Ascending aorta (tissue), 2 donors: ENCODE data around the gene ITGBL1. TPM values are rescaled to one million over a fixed set of nuclear protein-coding genes. Genes with fewer than 3 reads are reported as not detected.

ENCODE experiments used
- DNase-seq, 2 donors: peaks; one replicate each; pipeline ENCODE4 v3.0.0-alpha.2; 2019; ENCODE audit warnings: low spot score in 2 of 2
- H3K27ac ChIP-seq, 2 donors: fragments of 200-600 bp; sonication (generic); one replicate each; pipeline ENCODE4 v1.5.1; 2016 to 2017; ENCODE audit warnings: mild to moderate bottlenecking in 1 of 2
- H3K27me3 ChIP-seq: fragments of 200-600 bp; sonication (generic); one replicate; pipeline ENCODE4 v1.5.1; 2017
- H3K36me3 ChIP-seq, 2 donors: fragments of 200-600 bp; sonication (generic); one replicate each; pipeline ENCODE4 v1.5.1; 2016
- H3K4me1 ChIP-seq, 2 donors: fragments of 200-600 bp; sonication (generic); one replicate each; pipeline ENCODE4 v1.5.1; 2016 to 2017; ENCODE audit warnings: mild to moderate bottlenecking in 1 of 2
- H3K4me3 ChIP-seq, 2 donors: fragments of 200-600 bp; sonication (generic); one replicate each; pipeline ENCODE4 v1.5.1; 2016 to 2017; ENCODE audit warnings: mild to moderate bottlenecking in 1 of 2
- H3K9me3 ChIP-seq, 2 donors: fragments of 200-600 bp; sonication (generic); one replicate each; pipeline ENCODE4 v1.5.1; 2016
- intact Hi-C: fragments of 100-400 bp; cut with DNase I; formaldehyde crosslinking; loops from one replicate; pipeline ENCODE4 v1.15.1; 2023
- total RNA-seq: library from RNA; depleted of rRNA; stranded (reverse); fragments of >200 nt; gene quantifications from one replicate; pipeline ENCODE4 v1.1.0, GENCODE V29; 2016
- TF ChIP-seq, protein P1 (sequence below), 3 experiments: fragments of 200-600 bp in 2 of 3; fragments of 450-650 bp in 1 of 3; sonication (generic) in 2 of 3; IDR thresholded peaks; one replicate each; pipeline ENCODE4 v1.5.1; 2016 to 2019; ENCODE audit warnings: antibody characterized with exemption in 3 of 3, mild to moderate bottlenecking in 1 of 3, moderate library complexity in 1 of 3

The ITGBL1 gene
- total RNA-seq, 1 donor from 2014 or later, result 47.1 TPM

DNA sequence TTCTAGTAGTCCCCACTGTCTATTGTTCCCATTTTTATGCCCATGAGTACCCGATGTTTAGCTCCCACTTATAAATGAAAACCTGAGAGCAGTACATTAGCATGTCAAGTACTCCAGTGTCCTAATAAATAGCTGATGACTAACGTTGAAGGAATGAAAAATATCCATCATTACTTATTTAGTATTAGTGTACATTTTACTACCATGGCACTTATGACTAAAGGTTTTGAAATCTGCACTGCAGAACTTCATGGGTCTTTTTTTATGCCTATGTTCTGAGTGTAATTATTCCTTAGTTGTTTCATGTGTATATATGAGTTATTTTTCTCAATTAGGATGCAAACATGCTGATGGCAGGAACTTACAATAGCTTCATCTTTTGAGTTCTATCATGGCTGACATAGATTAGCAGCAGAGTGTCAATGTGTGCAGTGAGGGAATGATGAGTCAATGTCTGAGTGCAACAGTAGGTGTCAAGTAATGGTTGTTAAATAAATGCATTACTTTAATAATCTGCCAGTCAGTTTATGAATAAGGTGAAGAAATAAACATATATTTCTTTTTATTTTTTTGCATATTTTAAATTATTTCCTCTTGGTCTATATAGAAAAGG lies 188.4 kb downstream of the ITGBL1 start:
- no peaks in the 10 kb centered on the region for H3K9me3 ChIP-seq
- H3K36me3 ChIP-seq, result no peaks in the 10 kb centered on the region
- H3K27me3 ChIP-seq, result no peaks in the 10 kb centered on the region
- H3K27ac ChIP-seq, result no peak overlapping the region
- TF ChIP-seq, protein P1, sequence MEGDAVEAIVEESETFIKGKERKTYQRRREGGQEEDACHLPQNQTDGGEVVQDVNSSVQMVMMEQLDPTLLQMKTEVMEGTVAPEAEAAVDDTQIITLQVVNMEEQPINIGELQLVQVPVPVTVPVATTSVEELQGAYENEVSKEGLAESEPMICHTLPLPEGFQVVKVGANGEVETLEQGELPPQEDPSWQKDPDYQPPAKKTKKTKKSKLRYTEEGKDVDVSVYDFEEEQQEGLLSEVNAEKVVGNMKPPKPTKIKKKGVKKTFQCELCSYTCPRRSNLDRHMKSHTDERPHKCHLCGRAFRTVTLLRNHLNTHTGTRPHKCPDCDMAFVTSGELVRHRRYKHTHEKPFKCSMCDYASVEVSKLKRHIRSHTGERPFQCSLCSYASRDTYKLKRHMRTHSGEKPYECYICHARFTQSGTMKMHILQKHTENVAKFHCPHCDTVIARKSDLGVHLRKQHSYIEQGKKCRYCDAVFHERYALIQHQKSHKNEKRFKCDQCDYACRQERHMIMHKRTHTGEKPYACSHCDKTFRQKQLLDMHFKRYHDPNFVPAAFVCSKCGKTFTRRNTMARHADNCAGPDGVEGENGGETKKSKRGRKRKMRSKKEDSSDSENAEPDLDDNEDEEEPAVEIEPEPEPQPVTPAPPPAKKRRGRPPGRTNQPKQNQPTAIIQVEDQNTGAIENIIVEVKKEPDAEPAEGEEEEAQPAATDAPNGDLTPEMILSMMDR (IDR thresholded peaks at IDR 0.05), result no peak
- no peak for DNase-seq
- H3K4me1 ChIP-seq, result no peaks in the 10 kb centered on the region
- no peak overlapping the region for H3K4me3 ChIP-seq
- intact Hi-C loops, result no loop called here

DNA sequence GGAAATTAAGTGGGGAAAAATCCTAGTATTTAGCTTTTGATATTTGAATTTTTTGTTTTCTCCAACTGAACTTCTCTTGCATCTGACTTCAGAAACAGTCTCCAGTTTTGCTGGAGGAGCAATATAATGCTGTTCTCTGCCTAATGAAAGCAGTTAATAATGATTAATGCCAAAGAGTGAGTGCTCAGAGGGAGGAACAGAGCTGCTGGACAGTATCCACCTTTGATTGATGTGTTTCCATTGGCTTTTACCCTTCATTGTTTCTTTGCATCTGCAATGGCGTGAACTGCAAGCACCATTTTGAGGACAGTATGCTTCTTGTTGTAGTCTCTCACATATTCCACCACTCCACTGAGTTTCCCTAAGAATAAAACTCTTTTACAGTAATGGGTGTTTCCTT lies 193.4 kb downstream of the ITGBL1 start:
- no peaks in the 10 kb centered on the region for H3K4me1 ChIP-seq
- DNase-seq, result no peak
- H3K36me3 ChIP-seq, result no peaks in the 10 kb centered on the region
- no peak overlapping the region for H3K27ac ChIP-seq
- no peaks in the 10 kb centered on the region for H3K9me3 ChIP-seq
- TF ChIP-seq, protein P1 (IDR thresholded peaks at IDR 0.05), result no peak
- no peaks in the 10 kb centered on the region for H3K27me3 ChIP-seq
- H3K4me3 ChIP-seq, result no peak overlapping the region
- intact Hi-C loops, result no loop called here

DNA sequence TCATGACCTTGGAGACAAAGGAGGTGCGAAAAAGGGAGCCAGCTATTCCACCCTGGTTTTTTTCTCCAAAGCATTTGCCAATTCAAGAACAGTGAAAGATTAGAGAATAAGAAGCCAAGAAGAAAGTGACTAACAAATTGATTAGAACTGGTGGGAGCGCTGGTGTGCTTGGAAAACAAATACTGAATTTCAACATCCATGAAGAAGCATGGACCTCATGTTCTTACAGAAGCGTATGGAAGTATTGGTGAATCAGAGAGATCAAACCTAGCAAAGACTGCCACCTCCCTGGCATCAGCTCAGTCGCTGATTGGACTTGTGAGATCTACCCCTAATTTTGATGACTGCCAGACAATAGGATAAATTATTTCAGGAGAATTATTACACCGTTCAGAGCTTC lies 195.3 kb downstream of the ITGBL1 start:
- no peak overlapping the region for H3K27ac ChIP-seq
- TF ChIP-seq, protein P1 (IDR thresholded peaks at IDR 0.05), result no peak

DNA sequence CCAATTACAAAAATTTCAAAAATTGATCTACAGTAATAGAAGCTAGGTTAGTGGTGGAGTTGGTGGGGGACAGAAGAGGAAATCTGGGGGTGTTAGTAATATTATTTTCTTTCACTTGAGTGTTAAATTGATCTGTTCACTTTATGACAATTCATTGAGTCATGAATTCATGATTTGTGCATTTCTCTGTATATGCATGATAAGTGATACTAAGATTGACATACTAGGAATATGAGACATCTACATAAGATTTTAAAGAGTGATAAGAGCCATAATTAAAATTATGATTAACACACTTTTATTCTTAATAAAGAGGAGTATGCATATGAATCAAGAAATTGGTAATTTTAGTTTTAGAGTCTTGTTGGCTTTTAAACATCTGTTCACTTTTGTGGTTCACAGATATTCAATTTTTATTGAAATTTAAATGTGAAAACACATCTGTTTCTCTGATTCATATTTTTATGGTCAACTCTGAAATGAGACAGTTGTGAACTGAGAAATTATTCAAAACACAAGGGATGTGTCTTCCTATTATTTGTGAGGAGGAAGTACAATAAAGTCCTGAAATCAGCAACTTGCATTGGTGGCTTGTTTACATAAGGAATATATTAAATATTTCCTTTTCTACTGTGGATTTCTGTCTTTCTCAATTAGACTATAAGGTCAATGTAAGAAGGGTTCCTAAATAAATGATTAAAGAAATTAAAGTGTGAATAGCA lies 196.5 kb downstream of the ITGBL1 start:
- H3K36me3 ChIP-seq, result no peaks in the 10 kb centered on the region
- no peaks in the 10 kb centered on the region for H3K9me3 ChIP-seq
- no peak overlapping the region for H3K27ac ChIP-seq
- TF ChIP-seq, protein P1 (IDR thresholded peaks at IDR 0.05), result no peak
- no peak for DNase-seq
- H3K27me3 ChIP-seq, result no peaks in the 10 kb centered on the region
- intact Hi-C loops, result no loop called here
- no peak overlapping the region for H3K4me3 ChIP-seq
- no peaks in the 10 kb centered on the region for H3K4me1 ChIP-seq

More for the DNA sequence above, 195.3 kb downstream of the ITGBL1 start:
- no peak for DNase-seq
- Histone ChIP-seq H3K9me3 (no peaks in the 10 kb centered on the region), H3K4me3 (no peak overlapping the region), H3K36me3 (no peaks in the 10 kb centered on the region), H3K27me3 (no peaks in the 10 kb centered on the region), H3K4me1 (no peaks in the 10 kb centered on the region)
- intact Hi-C loops, result no loop called here

DNA sequence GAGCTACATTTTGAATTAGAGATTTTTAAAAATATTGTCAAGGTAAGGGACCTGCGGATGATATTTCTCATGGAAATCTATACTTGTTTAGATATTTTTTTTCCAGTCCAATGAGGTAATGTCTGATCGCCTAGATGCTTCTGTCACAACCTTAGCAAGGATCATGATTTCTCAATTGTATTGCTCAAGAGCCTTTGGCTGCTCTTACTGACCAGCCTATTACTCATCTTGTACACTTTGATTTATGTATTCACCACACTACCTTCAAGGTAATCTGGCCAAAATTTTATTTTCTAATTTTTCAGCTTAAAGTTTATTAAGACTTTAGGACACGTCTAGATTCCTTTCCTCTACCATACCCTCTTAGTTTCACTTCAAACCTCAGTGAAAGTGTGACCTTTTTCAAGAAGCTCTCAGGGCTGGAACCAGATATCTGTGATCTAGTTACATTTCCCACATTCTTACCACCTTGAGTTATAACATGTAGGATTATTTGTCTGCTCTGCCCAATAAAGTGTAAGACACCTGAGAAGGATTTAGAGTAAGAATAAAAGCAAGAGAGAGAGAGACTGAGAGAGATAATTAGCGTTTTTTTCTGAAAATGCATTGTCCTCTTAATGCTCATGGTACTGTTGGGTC lies 197.1 kb downstream of the ITGBL1 start:
- Histone ChIP-seq H3K27me3 (no peaks in the 10 kb centered on the region), H3K36me3 (no peaks in the 10 kb centered on the region), H3K27ac (no peak overlapping the region), H3K4me3 (no peak overlapping the region), H3K9me3 (no peaks in the 10 kb centered on the region), H3K4me1 (no peaks in the 10 kb centered on the region)
- no peak for DNase-seq
- intact Hi-C loops, result no loop called here
- TF ChIP-seq, protein P1 (IDR thresholded peaks at IDR 0.05), result no peak
